DMS53 treated with DMSO at 0.1 percent for 48 hours (cell line): ENCODE measurements around the gene RILPL1.
"Not testable (repeated sequence)": the region's sequence is repeated elsewhere in the genome, so short reads cannot be mapped to it uniquely, and the experiment has no call there.

ENCODE experiments used
- DNase-seq: peaks from one replicate; lab custom pipeline; 2025; ENCODE audit not compliant: unreplicated experiment; lab: John Stamatoyannopoulos, UW

RILPL1 gene

DNA sequence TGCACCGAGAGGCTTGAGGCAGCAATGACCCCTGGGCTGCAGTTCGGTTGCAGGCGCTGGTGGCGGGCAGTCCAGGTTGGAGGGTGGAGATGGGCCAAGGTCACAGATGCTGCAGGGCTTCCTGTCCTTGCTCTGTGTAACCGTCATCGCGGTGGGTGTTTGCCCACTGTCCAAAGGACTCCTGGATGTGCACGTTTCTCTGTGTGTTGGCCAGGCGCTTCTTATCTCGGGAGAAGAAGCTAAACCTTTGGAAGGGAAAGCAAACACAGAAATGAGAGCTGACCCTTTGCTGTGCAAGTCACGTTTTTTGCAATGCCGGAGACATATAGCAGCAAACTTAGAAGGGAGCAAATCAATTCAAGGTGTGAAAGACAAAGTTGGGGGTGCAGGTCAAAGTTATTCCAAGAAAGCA is 61.1 kb downstream of the RILPL1 start:
- no peak for DNase-seq

GRCh38 chr12:123471374-123472068 is 62.0 kb downstream of the RILPL1 start:
- no peak for DNase-seq

DNA sequence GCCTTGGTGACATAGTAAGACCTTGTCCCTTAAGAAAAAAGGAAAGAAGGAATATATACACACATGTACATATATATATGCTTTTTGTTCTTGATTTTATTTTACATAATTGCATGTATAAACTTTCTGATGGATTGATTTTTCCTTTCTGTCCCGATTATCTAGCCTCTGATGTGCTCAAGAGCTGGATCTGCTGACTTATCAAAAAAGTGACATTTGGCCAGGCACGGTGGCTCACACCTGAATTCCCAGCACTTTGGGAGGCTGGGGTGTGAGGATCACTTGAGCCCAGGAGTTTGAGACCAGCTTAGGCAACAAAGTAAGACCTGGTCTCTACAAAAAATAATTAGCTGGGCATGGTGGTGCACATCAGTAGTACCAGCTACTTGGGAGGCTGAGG is 63.5 kb downstream of the RILPL1 start:
- no peak for DNase-seq

DNA sequence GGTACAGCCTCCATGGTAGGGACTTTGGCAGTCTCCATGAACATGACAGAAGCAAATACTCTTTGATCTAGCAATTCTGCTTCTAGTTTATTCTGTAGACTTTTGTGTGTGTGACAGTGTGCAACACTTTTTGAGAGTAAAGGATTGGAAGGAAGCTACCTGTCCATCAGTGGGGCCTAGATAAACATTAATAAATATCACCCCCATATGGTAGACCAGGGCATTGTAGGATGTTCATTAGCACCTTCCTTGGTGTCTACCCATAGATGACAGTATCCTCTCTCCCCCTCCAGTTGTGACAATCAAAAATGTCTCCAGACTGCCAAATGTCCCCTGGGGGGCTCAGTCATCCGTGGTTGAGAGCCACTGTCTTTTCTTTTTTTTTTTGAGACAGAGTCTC is 64.7 kb downstream of the RILPL1 start:
- DNase-seq, result no peak

GRCh38 chr12:123465084-123465483 is 68.4 kb downstream of the RILPL1 start:
- DNase-seq, result no peak

DNA sequence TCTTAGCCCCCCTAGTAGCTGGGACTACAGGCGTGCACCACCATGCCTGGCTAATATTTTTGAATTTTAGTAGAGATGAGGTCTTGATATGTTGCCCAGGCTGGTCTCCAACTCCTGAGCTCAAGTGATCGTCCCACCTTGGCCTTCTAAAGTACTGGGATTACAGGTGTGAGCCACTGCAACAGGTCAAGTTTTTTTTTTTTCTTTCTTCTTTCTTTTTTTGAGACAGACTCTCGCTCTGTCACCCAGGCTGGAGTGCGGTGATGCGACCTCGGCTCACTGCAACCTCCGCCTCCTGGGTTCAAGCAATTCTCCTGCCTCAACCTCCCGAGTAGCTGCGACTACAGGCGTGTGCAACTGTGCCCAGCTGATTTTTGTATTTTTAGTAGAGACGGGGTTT is 70.3 kb downstream of the RILPL1 start:
- DNase-seq, result not testable (repeated sequence)

DNA sequence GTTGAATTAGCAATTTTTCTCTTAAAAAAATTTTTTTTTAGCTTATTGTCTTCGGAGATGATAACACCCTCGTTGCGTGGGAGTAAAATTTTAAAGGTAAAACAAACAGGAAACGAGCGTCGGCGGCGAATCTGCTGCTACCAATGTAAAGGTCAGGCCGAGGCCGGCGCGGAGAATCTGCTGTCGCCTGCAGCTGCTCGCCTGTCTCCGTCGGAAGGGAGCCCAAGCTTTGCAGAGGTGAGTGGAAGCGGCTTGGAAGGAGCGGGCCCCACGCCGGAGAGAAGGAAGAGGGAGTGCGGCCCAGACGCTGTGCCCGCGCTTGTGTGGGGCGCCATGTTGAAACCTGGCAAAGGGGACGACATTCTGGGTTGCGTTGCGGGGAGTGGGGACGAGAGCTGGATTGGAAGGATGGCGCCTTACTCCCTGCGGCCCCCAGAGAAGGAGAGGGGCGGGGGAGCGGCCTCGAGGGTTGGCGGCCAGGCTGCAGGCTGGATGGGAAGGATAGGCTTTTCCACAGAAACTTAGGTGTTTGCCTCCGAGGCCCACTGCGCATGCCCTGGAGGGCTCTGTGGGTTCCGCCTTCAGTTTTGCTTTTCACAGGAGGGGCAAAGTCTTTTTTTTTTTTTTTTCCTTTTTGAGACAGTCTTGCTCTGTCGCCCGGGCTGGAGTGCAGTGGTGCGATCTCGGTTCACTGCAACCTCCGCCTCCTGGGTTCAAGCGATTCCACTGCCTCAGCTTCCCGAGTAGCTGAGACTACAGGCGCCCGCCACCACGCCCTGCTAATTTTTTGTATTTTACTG is 75.3 kb downstream of the RILPL1 start, which contains the start of gene SNRNP35:
TSS of gene SNRNP35 (plus strand) at position 160 of the 800 bp plus-strand sequence. CDS start 7,402 bp downstream, outside the sequence.
- peak; percentile 77 for DNase-seq

DNA sequence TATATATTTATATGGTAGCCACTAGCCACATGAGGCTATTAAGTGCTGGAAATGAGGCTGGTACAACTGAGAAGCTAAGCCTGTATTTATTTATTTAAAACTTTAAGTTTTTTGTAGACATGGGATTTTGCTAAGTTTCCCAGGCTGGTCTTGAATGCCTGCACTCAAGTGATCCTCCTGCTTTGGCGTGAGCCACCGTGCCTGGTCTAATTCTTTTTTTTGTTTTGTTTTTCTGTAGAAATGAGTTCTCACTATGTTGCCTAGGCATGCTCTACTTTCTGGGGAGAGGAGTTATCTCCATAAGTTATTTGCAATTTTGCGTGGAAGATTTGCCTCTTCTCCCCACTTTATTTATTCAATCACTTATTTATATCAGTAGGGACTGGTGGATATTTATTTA is 80.4 kb downstream of the RILPL1 start:
- DNase-seq, result no peak

- DNase-seq, result not testable (repeated sequence)
Observed at GRCh38 chr12:123452276-123452550, 81.3 kb downstream of the RILPL1 start.

DNA sequence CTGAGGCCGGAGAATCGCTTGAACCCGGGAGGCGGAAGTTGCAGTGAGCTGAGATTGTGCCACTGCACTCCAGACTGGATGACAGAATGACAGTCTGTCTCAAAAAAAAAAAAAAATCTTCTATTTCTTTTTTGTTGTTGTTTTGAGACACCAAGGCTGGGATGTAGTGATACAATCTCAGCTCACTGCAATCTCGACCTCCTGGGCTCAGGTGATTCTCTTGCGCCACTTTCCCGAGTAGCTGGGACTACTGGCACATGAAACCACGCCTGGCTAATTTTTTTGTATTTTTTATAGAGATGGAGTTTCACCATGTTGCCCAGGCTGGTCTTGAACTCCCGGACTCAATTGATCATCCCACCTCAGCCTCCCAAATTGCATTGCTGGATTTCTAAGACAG is 82.9 kb downstream of the RILPL1 start:
- DNase-seq, result no peak

GRCh38 chr12:123449856-123450255 is 83.7 kb downstream of the RILPL1 start:
- no peak for DNase-seq

- no peak for DNase-seq
Observed at GRCh38 chr12:123449249-123449733, 84.2 kb downstream of the RILPL1 start.

- DNase-seq, result no peak
Observed at GRCh38 chr12:123446333-123446713, 87.2 kb downstream of the RILPL1 start.

DNA sequence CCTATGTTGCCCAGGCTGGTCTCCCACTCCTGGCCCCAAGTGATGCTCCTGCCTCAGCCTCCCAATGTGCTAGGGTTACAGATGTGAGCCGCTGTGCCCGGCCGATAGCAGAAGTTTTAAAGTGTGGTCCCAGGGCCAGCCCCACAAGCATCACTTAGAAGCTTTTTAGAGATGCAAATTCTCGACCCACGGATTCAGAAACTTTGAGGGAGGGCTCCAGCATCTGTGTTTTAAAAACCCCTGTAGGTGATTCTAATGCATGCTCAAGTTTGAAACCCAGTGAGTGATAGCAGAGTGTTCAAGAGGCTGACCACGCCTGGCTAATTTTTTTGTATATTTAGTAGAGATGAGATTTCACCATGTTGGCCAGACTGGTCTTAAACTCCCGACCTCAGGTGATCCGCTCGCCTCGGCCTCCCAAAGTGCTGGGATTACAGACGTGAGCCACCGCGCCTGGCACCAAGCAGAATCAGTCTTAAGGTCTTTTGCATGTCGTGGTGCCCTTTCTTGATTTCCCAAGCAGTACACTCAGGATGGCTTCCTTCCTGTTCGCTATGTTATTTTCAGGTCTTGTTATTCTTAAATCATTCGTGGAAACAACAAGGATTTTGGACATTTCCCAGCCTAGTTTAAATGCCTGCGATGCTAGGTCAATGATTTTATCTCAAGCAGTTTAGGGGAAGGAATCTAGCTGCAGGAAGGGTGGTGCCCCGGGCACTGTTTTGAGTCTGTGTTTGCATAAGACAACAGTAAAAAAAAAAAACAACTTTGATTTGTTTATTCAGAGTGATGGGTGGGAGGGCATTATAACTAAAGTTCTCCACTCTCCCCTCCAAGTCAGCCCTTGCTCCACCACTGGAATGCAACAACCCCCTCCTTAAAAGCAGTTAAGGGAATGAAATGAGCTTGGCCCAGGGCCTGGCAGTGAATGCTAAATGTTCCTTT is 87.9 kb downstream of the RILPL1 start:
- DNase-seq, result no peak

GRCh38 chr12:123444092-123445026 is 89.2 kb downstream of the RILPL1 start:
- DNase-seq, result no peak

GRCh38 chr12:123442774-123443173 is 90.7 kb downstream of the RILPL1 start:
- no peak for DNase-seq

DNA sequence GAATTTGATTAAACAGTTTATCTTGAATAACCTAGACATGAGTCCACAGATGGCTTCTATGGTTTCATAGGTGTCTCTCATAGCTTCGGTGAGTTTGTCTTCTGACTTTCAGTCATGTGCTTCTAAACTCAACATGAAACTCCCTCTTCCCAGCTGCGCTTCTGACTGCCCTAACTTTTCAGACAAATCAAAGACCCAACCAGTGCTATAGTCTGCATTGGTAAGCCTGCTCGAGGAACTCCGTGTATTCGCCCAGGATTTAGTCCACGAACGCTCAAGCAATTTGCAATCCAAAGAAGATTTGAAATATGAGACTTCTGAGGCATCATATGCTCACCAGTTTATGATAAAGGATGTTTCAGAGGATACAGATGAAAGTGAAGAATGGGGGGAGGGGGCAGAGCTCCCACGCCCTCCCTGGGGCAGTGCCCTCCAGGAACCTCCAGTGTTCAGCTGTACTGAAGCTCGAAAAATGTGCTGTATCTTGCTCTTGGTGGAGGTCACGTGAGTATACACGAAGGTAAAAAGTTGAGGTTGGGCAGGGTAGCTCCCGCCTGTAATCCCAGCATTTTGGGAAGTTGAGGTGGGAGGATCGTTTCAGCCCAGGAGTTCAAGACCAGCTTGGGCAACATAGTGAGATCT is 91.9 kb downstream of the RILPL1 start:
- no peak for DNase-seq

DNA sequence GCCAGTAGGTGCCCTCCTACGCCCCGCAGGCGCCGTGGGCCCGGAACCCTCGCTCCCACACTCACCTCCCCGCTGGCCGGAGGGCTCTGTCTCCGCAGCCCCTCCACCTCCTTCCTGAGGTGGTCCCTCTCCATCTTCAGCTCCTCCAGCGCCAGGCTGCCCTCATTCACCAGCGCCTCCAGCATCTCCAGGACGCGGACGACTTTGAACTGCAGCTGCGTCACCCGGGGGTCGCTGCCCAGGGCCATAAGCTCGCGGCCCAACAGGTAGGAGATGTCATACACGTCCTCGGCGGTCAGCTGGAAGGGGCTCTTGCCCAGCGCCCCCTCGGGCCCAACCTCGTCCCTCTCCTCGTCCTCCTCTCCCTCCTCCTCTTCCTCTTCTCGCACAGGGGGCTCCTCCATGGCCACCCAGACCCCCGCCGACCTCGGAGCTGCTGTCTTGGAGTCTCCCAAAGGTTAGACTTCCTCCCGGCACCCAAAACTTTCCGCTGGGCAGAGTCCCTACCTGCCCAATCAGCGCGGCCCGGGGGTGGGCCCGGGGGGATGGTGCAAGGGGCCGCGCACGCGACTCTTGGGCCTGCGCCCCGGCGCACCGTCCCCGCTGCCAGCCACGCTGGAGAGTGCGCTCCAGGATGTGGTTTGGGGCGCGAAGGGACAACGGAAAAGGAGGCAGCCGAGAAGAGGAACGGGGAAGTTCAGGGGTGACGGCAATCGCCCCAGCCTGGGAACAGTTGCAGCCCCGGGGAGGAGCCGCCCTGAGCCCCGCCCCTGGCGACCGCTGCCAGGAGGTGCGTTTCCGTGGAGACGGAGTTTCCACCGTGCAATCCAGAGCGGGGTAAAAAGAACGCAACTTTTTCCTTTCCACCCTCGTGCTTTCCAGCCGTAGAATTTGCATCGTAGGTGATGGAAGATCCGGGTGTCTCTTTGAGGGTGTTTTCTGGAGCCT is 97.2 kb downstream of the RILPL1 start, which contains the start of gene RILPL2:
TSS of gene RILPL2 (minus strand) at position 668 of the 948 bp plus-strand sequence. CDS start at position 404, 264 bp downstream.
- peak; percentile 16 for DNase-seq

DNA sequence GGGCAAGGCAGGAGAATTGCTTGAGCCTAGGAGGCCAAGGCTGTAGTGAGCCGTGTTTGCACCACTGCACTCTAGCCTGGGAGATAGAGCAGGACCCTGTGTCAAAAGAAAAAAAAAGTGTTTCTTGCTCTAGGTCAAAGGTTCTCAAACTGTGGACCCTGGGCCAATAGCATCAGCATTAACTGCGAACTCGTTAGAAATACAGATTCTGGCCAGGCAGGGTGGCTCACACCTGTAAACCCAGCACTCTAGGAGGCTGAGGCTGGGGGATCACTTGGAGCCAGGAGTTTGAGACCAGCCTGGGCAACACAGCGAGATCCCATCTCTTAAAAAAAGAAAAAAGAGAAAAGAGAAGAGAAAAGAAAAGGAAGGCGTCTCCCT is 97.9 kb downstream of the RILPL1 start:
- no peak for DNase-seq
